OCI-LY7 (cell line): ENCODE measurements around the gene PTGR1. TPM values are rescaled to one million over a fixed set of nuclear protein-coding genes. Genes with fewer than 3 reads are reported as not detected.

ENCODE experiments used
- BruUV-seq: library from RNA; stranded (reverse); fragments of 400-500 nt; replicated peaks from 2 replicates; lab custom pipeline; 2021; lab: Mats Ljungman, UMichigan
- CTCF ChIA-PET: fragments of 300-600 bp; sonication (Branson Sonifier 250); formaldehyde crosslinking; loops from one replicate; lab custom pipeline; 2022; ENCODE audit warnings: antibody characterized with exemption; ENCODE audit not compliant: unreplicated experiment; lab: Charles Lee
- POLR2A ChIA-PET: fragments of 300-600 bp; sonication (Branson Sonifier 250); formaldehyde crosslinking; loops from one replicate; lab custom pipeline; 2022; ENCODE audit warnings: antibody characterized with exemption; lab: Charles Lee
- DNase-seq: peaks from one replicate; pipeline ENCODE4 v3.0.0-alpha.2; 2015; ENCODE audit warnings: low spot score
- H2AFZ ChIP-seq: fragments of 200-600 bp; sonication (generic), shearing (Covaris generic); 2 replicates; pipeline ENCODE4 v1.6.1; 2014; ENCODE audit warnings: mild to moderate bottlenecking, antibody characterized with exemption, low read length, moderate library complexity
- H3K27ac ChIP-seq: fragments of 200-600 bp; sonication (generic); 2 replicates; pipeline ENCODE4 v1.5.1; 2014; ENCODE audit warnings: mixed run types, low read depth, mild to moderate bottlenecking, moderate library complexity, low read length, inconsistent platforms; ENCODE audit not compliant: poor library complexity, severe bottlenecking
- H3K36me3 ChIP-seq: fragments of 200-600 bp; sonication (generic); 2 replicates; pipeline ENCODE4 v1.6.1; 2014; ENCODE audit warnings: mild to moderate bottlenecking, antibody characterized with exemption, low read length, moderate library complexity, mixed read lengths; ENCODE audit not compliant: insufficient read depth
- H3K4me1 ChIP-seq: fragments of 200-600 bp; sonication (generic); 2 replicates; pipeline ENCODE4 v1.5.1; 2014; ENCODE audit warnings: mild to moderate bottlenecking, low read length; ENCODE audit not compliant: insufficient read depth, poor library complexity, severe bottlenecking
- H3K4me2 ChIP-seq: fragments of 200-600 bp; sonication (generic); 2 replicates; pipeline ENCODE4 v1.6.1; 2014; ENCODE audit warnings: mild to moderate bottlenecking, low read length
- H3K4me3 ChIP-seq: fragments of 200-600 bp; sonication (generic); 2 replicates; pipeline ENCODE4 v1.5.1; 2014; ENCODE audit warnings: mild to moderate bottlenecking, low read depth, low read length; ENCODE audit not compliant: poor library complexity, severe bottlenecking
- H3K79me2 ChIP-seq: fragments of 200-600 bp; sonication (generic); 2 replicates; pipeline ENCODE4 v1.6.1; 2016; ENCODE audit warnings: low read depth, mild to moderate bottlenecking, low read length, moderate library complexity, mixed read lengths; ENCODE audit not compliant: insufficient read depth
- H3K9me2 ChIP-seq: fragments of 200-600 bp; sonication (generic); 2 replicates; pipeline ENCODE4 v1.6.1; 2016; ENCODE audit warnings: mild to moderate bottlenecking, low read length, mixed read lengths; ENCODE audit not compliant: insufficient read depth
- H3K9me3 ChIP-seq: fragments of 200-600 bp; sonication (generic); 2 replicates; pipeline ENCODE4 v1.6.1; 2014; ENCODE audit warnings: mild to moderate bottlenecking, mixed run types, low read length, mixed read lengths
- H4K20me1 ChIP-seq: fragments of 200-600 bp; sonication (generic); 2 replicates; pipeline ENCODE4 v1.6.1; 2014; ENCODE audit warnings: mild to moderate bottlenecking, antibody characterized with exemption, low read length, moderate library complexity, mixed read lengths; ENCODE audit not compliant: insufficient read depth
- CTCF ChIP-seq: fragments of 200-600 bp; sonication (generic); conservative IDR thresholded peaks from 2 replicates; pipeline ENCODE4 v1.5.1; 2014; ENCODE audit warnings: mild to moderate bottlenecking, antibody characterized with exemption, low read length, moderate library complexity, mixed read lengths
- EZH2phosphoT487 ChIP-seq: fragments of 200-600 bp; sonication (generic); IDR thresholded peaks from 2 replicates; pipeline ENCODE4 v1.6.1; 2018; ENCODE audit warnings: low read depth, borderline replicate concordance, mild to moderate bottlenecking, mixed run types, antibody characterized with exemption, low read length, moderate library complexity, mixed read lengths
- intact Hi-C: fragments of 100-400 bp; cut with micrococcal nuclease; formaldehyde crosslinking; loops from one replicate; pipeline ENCODE4 v1.10.0; 2022; ENCODE audit not compliant: unreplicated experiment
- total RNA-seq, 2 experiments: library from RNA; depleted of rRNA in 1 of 2; stranded (reverse); fragments of >200 nt in 1 of 2; shearing (Covaris generic) in 1 of 2; gene quantifications; 2 replicates each; pipeline ENCODE4 v1.2.3, GENCODE V29; 2014 to 2022

Gene PTGR1
- total RNA-seq, 2 experiments from 2014 or later, result not detected

- Histone ChIP-seq H3K4me1 (no peaks in the 10 kb centered on the region), H4K20me1 (no peaks in the 10 kb centered on the region), H3K79me2 (no peaks in the 10 kb centered on the region), H3K4me3 (no peak overlapping the region), H2AFZ (no peak overlapping the region), H3K9me3 (no peaks in the 10 kb centered on the region), H3K36me3 (no peaks in the 10 kb centered on the region), H3K27ac (no peak overlapping the region), H3K9me2 (no peaks in the 10 kb centered on the region), H3K4me2 (no peak overlapping the region)
- POLR2A ChIA-PET, result interaction anchor here (0.5 to 0.7 kb wide), 2 partner anchors 9 to 33 kb away, joined by 3 read pairs; no protein-coding TSS in a partner anchor
- TF ChIP-seq CTCF, result no peak
- TF ChIP-seq EZH2phosphoT487, result no peak
- no TSS peak for BruUV-seq
- intact Hi-C loops, result no loop called here
- no peak for DNase-seq
- CTCF ChIA-PET, result no interaction called here
These were observed 10.6 kb downstream of the PTGR1 start for GRCh38 chr9:111588846-111589245.

DNA sequence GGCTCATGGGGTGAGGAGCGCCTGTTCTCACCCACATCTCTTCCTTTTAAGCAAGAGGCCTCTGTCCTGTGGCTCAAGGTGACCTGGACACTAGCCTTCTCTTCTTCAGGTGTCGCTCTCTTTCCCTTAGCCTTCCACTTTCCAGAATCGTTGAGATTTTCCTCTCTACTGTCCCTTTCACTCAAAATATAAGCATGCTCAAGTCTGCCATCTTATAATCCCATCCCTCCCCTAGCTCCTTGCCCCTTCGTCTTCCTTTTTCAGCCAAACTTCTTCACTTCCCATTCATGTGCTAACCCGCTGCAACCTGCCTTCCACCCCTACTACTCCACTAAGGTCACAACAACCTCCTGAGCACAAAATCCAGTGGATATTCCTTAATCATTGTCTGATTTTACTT lies 13.1 kb downstream of the PTGR1 start:
- H2AFZ ChIP-seq, result no peak overlapping the region
- H4K20me1 ChIP-seq, result no peaks in the 10 kb centered on the region
- no peak for DNase-seq
- no peaks in the 10 kb centered on the region for H3K36me3 ChIP-seq
- no peak overlapping the region for H3K4me2 ChIP-seq
- H3K79me2 ChIP-seq, result no peaks in the 10 kb centered on the region
- no TSS peak for BruUV-seq
- no peaks in the 10 kb centered on the region for H3K9me3 ChIP-seq
- TF ChIP-seq EZH2phosphoT487, result no peak
- TF ChIP-seq CTCF, result no peak
- POLR2A ChIA-PET, result interaction anchor here (0.7 kb wide), 1 partner anchor 527 kb away, joined by 4 read pairs; no protein-coding TSS in a partner anchor
- H3K27ac ChIP-seq, result no peak overlapping the region
- CTCF ChIA-PET, result no interaction called here
- H3K4me1 ChIP-seq, result no peaks in the 10 kb centered on the region
- intact Hi-C loops, result no loop called here
- H3K4me3 ChIP-seq, result no peak overlapping the region
- no peaks in the 10 kb centered on the region for H3K9me2 ChIP-seq

DNA sequence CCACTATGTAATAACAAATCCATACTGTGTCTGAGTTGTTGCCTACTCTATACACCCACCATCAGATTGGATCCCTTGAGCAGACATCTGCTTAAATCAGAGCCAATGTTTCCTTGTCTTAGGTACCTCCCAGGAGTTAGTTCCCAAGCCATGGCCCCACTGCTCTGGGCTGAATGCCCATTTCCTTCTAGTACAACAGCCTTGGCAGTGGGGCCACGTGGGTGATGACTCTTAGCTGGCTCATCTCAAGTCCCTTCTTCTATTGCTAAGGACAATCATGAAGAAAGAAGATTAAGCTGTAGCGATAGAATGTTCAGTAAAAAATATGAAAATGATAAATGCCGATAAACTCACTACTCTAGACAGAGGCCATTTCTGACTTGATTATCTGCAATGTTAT lies 16.6 kb downstream of the PTGR1 start:
- H3K9me3 ChIP-seq, result no peaks in the 10 kb centered on the region
- H3K4me1 ChIP-seq, result no peaks in the 10 kb centered on the region
- POLR2A ChIA-PET, result no interaction called here
- H3K4me2 ChIP-seq, result no peak overlapping the region
- intact Hi-C loops, result no loop called here
- TF ChIP-seq CTCF, result no peak
- no peak for TF ChIP-seq EZH2phosphoT487
- CTCF ChIA-PET, result no interaction called here
- H3K4me3 ChIP-seq, result no peak overlapping the region
- H3K9me2 ChIP-seq, result no peaks in the 10 kb centered on the region
- no peaks in the 10 kb centered on the region for H3K79me2 ChIP-seq
- H3K36me3 ChIP-seq, result no peaks in the 10 kb centered on the region
- BruUV-seq, result no TSS peak
- no peak for DNase-seq
- no peaks in the 10 kb centered on the region for H4K20me1 ChIP-seq
- no peak overlapping the region for H3K27ac ChIP-seq
- H2AFZ ChIP-seq, result no peak overlapping the region
